ENCODE results near the gene GSG1L. TPM values are rescaled to one million over a fixed set of nuclear protein-coding genes. Genes with fewer than 3 reads are reported as not detected.

The GSG1L gene
- polyA plus RNA-seq, 3 donors: not detected

- 80% methylated on average over 1 of the region's 10 CpGs for WGBS (ENCODE audit: insufficient coverage)
- H3K4me3 ChIP-seq (replicated peaks in 1 of 3; ENCODE audit: low read depth in 2 of 3, low read length in 3 of 3): no peak overlapping the region
- intact Hi-C loops (cut with micrococcal nuclease): no loop called here
- no peaks in the 10 kb centered on the region for H3K9me3 ChIP-seq (replicated peaks in 1 of 2; ENCODE audit: control insufficient read depth in 1 of 2, insufficient read depth in 1 of 2, low read length in 2 of 2)
- Mint-ChIP-seq H3K9me3 (peaks cover 0 to 3% (median 0%) of the 10 kb centered on the region in 7 donors), H3K27ac (no peak overlapping the region), H3K4me1 (no peaks in the 10 kb centered on the region), H3K4me3 (no peak overlapping the region), H3K36me3 (no peaks in the 10 kb centered on the region), H3K27me3 (ENCODE audit: low read depth in 3 of 3) (peaks cover 3 to 11% (median 5%) of the 10 kb centered on the region in 3 donors)
- no peak for TF ChIP-seq CTCF (IDR thresholded peaks at IDR 0.05)
- H4K20me1 ChIP-seq (ENCODE audit: insufficient read depth, low read length): no peaks in the 10 kb centered on the region
- no peaks in the 10 kb centered on the region for H3K36me3 ChIP-seq (replicated peaks in 1 of 2; ENCODE audit: control insufficient read depth in 1 of 2, insufficient read depth in 2 of 2, low read length in 2 of 2)
- H3K4me2 ChIP-seq (replicated peaks; ENCODE audit: extremely low read depth, low read length, poor library complexity, severe bottlenecking): no peak overlapping the region
- H3K9ac ChIP-seq (ENCODE audit: insufficient read depth, low read length, poor library complexity, severe bottlenecking): no peak overlapping the region
- no peak overlapping the region for H2AFZ ChIP-seq (ENCODE audit: insufficient read depth, low read depth, low read length, poor library complexity, severe bottlenecking)
- H3K27ac ChIP-seq (ENCODE audit: low read depth in 1 of 2, low read length in 2 of 2): no peak overlapping the region
- DNase-seq: no peak
- H3K4me1 ChIP-seq (ENCODE audit: control insufficient read depth in 1 of 2, insufficient read depth in 2 of 2, low read length in 2 of 2): no peaks in the 10 kb centered on the region
- H3K27me3 ChIP-seq (ENCODE audit: control insufficient read depth in 2 of 2, insufficient read depth in 2 of 2, low read length in 2 of 2): no peaks in the 10 kb centered on the region
- no peaks in the 10 kb centered on the region for H3K79me2 ChIP-seq (ENCODE audit: insufficient read depth, low read length)
These were observed 21.9 kb downstream of the GSG1L start for GRCh38 chr16:28041615-28042014.

- Histone ChIP-seq H3K4me3 (replicated peaks in 1 of 3; ENCODE audit: low read depth in 2 of 3, low read length in 3 of 3) (no peak overlapping the region), H3K36me3 (replicated peaks in 1 of 2; ENCODE audit: control insufficient read depth in 1 of 2, insufficient read depth in 2 of 2, low read length in 2 of 2) (no peaks in the 10 kb centered on the region), H3K27ac (ENCODE audit: low read depth in 1 of 2, low read length in 2 of 2) (no peak overlapping the region), H4K20me1 (ENCODE audit: insufficient read depth, low read length) (no peaks in the 10 kb centered on the region), H3K79me2 (ENCODE audit: insufficient read depth, low read length) (no peaks in the 10 kb centered on the region), H3K9ac (ENCODE audit: insufficient read depth, low read length, poor library complexity, severe bottlenecking) (no peak overlapping the region), H3K4me2 (replicated peaks; ENCODE audit: extremely low read depth, low read length, poor library complexity, severe bottlenecking) (no peak overlapping the region), H2AFZ (ENCODE audit: insufficient read depth, low read depth, low read length, poor library complexity, severe bottlenecking) (no peak overlapping the region), H3K4me1 (ENCODE audit: control insufficient read depth in 1 of 2, insufficient read depth in 2 of 2, low read length in 2 of 2) (no peaks in the 10 kb centered on the region), H3K9me3 (replicated peaks in 1 of 2; ENCODE audit: control insufficient read depth in 1 of 2, insufficient read depth in 1 of 2, low read length in 2 of 2) (no peaks in the 10 kb centered on the region), H3K27me3 (ENCODE audit: control insufficient read depth in 2 of 2, insufficient read depth in 2 of 2, low read length in 2 of 2) (no peaks in the 10 kb centered on the region)
- Mint-ChIP-seq H3K27me3 (ENCODE audit: low read depth in 3 of 3) (peaks cover 4 to 11% (median 5%) of the 10 kb centered on the region in 3 donors), H3K9me3 (peaks cover 0 to 1% (median 0%) of the 10 kb centered on the region in 7 donors), H3K27ac (no peak overlapping the region), H3K36me3 (no peaks in the 10 kb centered on the region), H3K4me3 (no peak overlapping the region), H3K4me1 (no peaks in the 10 kb centered on the region)
- 87% methylated on average over 8 of the region's 8 CpGs for WGBS (ENCODE audit: insufficient coverage)
- no peak for TF ChIP-seq CTCF (IDR thresholded peaks at IDR 0.05)
- no peak for DNase-seq
- intact Hi-C loops (cut with micrococcal nuclease): no loop called here
These were observed 23.5 kb downstream of the GSG1L start for GRCh38 chr16:28040039-28040438.

Data from CD14-positive monocyte (primary cell).